HFFc6 (cell line): ENCODE measurements around the gene PASK. TPM values are rescaled to one million over a fixed set of nuclear protein-coding genes. Genes with fewer than 3 reads are reported as not detected.

ENCODE experiments used
- DNase-seq: peaks from one replicate; pipeline ENCODE4 v3.0.0-alpha.2; 2018
- H3K27ac Mint-ChIP-seq: 2 replicates; pipeline ENCODE4 v1.8.0; 2020; ENCODE audit warnings: mild to moderate bottlenecking, mixed read lengths
- H3K27me3 Mint-ChIP-seq: 2 replicates; pipeline ENCODE4 v1.8.0; 2021; ENCODE audit warnings: mild to moderate bottlenecking, moderate library complexity, mixed read lengths; ENCODE audit not compliant: insufficient read depth
- H3K36me3 Mint-ChIP-seq: 2 replicates; pipeline ENCODE4 v1.8.0; 2021; ENCODE audit warnings: low read depth, mixed read lengths
- H3K4me1 Mint-ChIP-seq: 2 replicates; pipeline ENCODE4 v1.8.0; 2020; ENCODE audit warnings: low read depth, mixed read lengths
- H3K4me3 Mint-ChIP-seq: 2 replicates; pipeline ENCODE4 v1.8.0; 2020; ENCODE audit warnings: mild to moderate bottlenecking, moderate library complexity, mixed read lengths
- H3K9me3 Mint-ChIP-seq: 2 replicates; pipeline ENCODE4 v1.8.0; 2020; ENCODE audit warnings: mild to moderate bottlenecking, mixed read lengths
- total RNA-seq, 6 experiments: library from RNA; stranded (reverse); fragmentation: NEBNext Ultra II Directional; extraction: Animal tissue kit (Norgen Biotek cat#: 25700); gene quantifications; 2 replicates in 1 of 6; 3 replicates in 5 of 6; pipeline ENCODE4 v1.2.3, GENCODE V29; 2021
- TF ChIP-seq, protein P1 (sequence below): fragments of 200-600 bp; sonication (generic); IDR thresholded peaks from 2 replicates; pipeline ENCODE4 v1.5.0; 2021; ENCODE audit warnings: antibody characterized with exemption, mild to moderate bottlenecking

Gene PASK
- total RNA-seq, 6 experiments from 2014 or later = 3.3 to 7.1 (median 6.0) TPM

DNA sequence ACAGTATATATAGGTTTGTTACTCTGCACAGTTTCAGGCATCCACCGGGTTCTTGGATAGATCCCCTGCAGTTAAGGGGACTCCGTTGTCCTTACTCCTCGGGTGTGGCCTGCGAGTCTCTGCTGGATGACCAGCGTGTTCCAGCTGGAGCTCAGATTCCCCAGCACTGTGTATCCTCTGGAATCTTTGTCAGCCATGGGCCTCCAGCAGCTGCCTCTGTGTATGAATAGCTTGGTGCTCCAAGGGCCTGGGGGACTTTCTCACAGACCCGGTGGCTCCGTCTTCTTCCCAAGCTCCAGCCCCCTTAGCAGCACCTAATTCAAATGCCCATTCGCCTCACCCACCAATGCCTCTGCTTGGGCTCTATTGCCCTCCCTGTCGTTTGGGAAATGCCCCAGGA, 45.5 kb upstream of the PASK start:
- H3K36me3 Mint-ChIP-seq = no peaks in the 10 kb centered on the region
- no peaks in the 10 kb centered on the region for H3K9me3 Mint-ChIP-seq
- TF ChIP-seq, protein P1, sequence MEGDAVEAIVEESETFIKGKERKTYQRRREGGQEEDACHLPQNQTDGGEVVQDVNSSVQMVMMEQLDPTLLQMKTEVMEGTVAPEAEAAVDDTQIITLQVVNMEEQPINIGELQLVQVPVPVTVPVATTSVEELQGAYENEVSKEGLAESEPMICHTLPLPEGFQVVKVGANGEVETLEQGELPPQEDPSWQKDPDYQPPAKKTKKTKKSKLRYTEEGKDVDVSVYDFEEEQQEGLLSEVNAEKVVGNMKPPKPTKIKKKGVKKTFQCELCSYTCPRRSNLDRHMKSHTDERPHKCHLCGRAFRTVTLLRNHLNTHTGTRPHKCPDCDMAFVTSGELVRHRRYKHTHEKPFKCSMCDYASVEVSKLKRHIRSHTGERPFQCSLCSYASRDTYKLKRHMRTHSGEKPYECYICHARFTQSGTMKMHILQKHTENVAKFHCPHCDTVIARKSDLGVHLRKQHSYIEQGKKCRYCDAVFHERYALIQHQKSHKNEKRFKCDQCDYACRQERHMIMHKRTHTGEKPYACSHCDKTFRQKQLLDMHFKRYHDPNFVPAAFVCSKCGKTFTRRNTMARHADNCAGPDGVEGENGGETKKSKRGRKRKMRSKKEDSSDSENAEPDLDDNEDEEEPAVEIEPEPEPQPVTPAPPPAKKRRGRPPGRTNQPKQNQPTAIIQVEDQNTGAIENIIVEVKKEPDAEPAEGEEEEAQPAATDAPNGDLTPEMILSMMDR = no peak
- H3K27ac Mint-ChIP-seq = no peak overlapping the region
- no peak for DNase-seq
- no peak overlapping the region for H3K4me3 Mint-ChIP-seq
- no peaks in the 10 kb centered on the region for H3K4me1 Mint-ChIP-seq
- H3K27me3 Mint-ChIP-seq = peaks cover 11% of the 10 kb centered on the region

DNA sequence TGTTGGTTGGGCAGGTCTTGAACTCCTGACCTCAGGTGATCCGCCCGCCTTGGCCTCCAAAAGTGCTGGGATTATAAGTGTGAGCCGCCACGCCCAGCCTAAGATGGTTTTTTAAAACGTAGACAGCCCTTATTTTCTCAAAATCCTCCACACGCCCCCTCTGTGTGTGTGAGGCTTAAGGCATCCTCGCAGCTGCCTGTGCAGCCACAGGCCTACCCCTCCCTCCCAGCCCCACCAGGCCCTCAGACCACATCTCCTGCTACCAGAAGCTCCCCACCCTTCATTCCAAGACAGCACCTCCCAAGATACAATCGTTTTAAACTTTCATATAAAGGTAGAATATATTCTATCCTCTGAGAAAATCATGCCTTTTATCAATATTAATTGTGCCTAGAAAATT, 44.0 kb upstream of the PASK start:
- Mint-ChIP-seq H3K9me3 (no peaks in the 10 kb centered on the region), H3K4me3 (no peak overlapping the region)

DNA sequence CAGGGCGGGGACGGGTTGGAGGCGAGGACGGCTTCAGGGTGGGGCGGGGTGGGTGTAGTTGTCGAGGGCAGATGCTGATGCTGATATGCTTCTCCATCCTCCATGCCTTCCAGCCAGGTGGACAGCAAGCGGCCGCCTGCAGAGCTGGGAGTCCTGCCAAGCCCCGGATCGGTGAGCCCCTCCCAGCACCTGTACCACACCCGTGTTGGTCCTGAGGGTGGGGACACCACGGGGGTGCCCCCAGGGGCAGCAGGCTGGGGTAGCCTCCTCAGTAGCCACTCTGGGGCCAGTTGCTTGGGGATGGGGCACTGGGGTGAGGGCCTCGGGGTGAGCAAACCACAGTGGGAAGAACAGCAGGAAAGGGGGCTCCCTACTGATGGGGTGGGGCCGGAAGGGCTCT, 41.8 kb upstream of the PASK start:
- Mint-ChIP-seq H3K4me3 (no peak overlapping the region), H3K27ac (no peak overlapping the region), H3K9me3 (no peaks in the 10 kb centered on the region), H3K36me3 (no peaks in the 10 kb centered on the region), H3K4me1 (no peaks in the 10 kb centered on the region), H3K27me3 (peaks cover 7% of the 10 kb centered on the region)
- no peak for DNase-seq
- TF ChIP-seq, protein P1 = no peak

More for the DNA sequence above, 44.0 kb upstream of the PASK start:
- Mint-ChIP-seq H3K36me3 (no peaks in the 10 kb centered on the region), H3K27ac (no peak overlapping the region), H3K27me3 (peaks cover 11% of the 10 kb centered on the region), H3K4me1 (no peaks in the 10 kb centered on the region)
- no peak for DNase-seq
- TF ChIP-seq, protein P1 = no peak

DNA sequence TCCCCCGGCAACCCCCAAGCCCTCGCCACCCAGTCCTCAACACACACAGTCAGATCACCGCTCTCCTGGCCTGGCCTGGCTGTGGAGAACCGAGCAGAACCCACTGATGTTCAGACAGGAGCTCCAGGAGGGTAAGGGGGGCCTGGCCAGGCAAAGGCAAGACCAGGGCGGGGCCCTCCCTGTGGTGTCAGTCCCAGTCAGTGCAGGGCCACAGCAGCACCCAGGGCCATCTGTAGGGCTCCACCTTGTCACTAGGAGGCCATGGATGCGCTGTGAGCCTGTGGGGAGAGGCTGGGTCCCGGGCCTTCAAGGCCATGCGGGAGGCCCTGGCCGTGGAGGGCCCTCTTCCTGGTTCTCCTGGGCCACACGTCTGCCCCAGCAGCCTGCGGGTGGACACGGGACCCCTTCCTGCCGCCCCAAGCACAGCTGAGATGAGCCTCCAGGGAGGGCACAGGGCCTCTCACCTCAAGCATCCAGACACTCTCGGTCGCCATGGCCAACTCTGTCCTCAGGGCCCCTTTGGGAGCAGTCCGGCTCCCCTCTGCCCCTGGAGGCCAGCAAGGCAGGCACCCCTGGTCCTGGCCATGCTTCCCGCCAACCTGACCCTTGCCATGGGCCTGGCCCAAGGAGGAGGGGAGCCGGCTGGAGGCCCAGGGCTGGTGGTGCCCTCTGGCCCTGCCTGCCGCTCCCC, 41.2 kb upstream of the PASK start:
- no peaks in the 10 kb centered on the region for H3K36me3 Mint-ChIP-seq
- TF ChIP-seq, protein P1 = no peak
- H3K27ac Mint-ChIP-seq = no peak overlapping the region
- H3K27me3 Mint-ChIP-seq = peaks cover 7% of the 10 kb centered on the region
- no peak overlapping the region for H3K4me3 Mint-ChIP-seq
- H3K4me1 Mint-ChIP-seq = no peaks in the 10 kb centered on the region
- no peak for DNase-seq
- H3K9me3 Mint-ChIP-seq = no peaks in the 10 kb centered on the region

DNA sequence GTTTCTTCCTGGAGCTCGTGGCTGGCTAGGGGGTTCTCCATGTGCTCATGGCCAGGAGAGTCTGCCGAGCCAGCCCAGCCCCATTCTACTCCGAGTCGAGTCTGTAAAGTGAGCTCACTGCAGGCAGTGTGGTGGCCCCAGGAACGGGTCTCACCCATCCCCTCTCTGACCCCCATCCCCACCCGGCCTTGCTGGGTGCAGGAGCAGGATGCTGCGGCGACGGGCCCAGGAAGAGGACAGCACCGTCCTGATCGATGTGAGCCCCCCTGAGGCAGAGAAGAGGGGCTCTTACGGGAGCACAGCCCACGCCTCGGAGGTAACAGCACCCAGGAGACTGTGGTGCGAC, 40.6 kb upstream of the PASK start:
- Mint-ChIP-seq H3K4me3 (no peak overlapping the region), H3K4me1 (no peaks in the 10 kb centered on the region), H3K36me3 (no peaks in the 10 kb centered on the region), H3K27me3 (peaks cover 7% of the 10 kb centered on the region), H3K9me3 (no peaks in the 10 kb centered on the region), H3K27ac (no peak overlapping the region)
- TF ChIP-seq, protein P1 = no peak
- no peak for DNase-seq
